PC-9 (cell line): ENCODE measurements around the gene RAB7B. TPM values are rescaled to one million over a fixed set of nuclear protein-coding genes. Genes with fewer than 3 reads are reported as not detected.

Experiments
- BruUV-seq: library from RNA; stranded (reverse); fragments of 400-500 nt; replicated peaks from 2 replicates; lab custom pipeline; 2021; lab: Mats Ljungman, UMichigan
- CTCF ChIA-PET: fragments of 300-600 bp; sonication (Branson Sonifier 250); formaldehyde crosslinking; loops from one replicate; lab custom pipeline; 2022; ENCODE audit warnings: antibody characterized with exemption; lab: Charles Lee
- POLR2A ChIA-PET: fragments of 300-600 bp; sonication (Branson Sonifier 250); formaldehyde crosslinking; loops from one replicate; lab custom pipeline; 2022; ENCODE audit warnings: antibody characterized with exemption; ENCODE audit not compliant: unreplicated experiment; lab: Charles Lee
- DNase-seq, 2 experiments: peaks; one replicate each; pipeline versions ENCODE4 v3.0.0 to v3.0.0-alpha.2; 2015 to 2022; ENCODE audit warnings: mixed read lengths in 1 of 2
- H2AFZ ChIP-seq: fragments of 200-600 bp; sonication (generic); 2 replicates; pipeline ENCODE4 v1.8.1; 2017; ENCODE audit warnings: antibody characterized with exemption
- H3F3A ChIP-seq: fragments of 200-600 bp; sonication (generic); 2 replicates; pipeline ENCODE4 v1.8.1; 2017; ENCODE audit warnings: antibody characterized with exemption, mild to moderate bottlenecking, low read depth; ENCODE audit not compliant: insufficient read depth
- H3K27ac ChIP-seq: fragments of 200-600 bp; sonication (generic); 2 replicates; pipeline ENCODE4 v1.6.1; 2016; ENCODE audit warnings: mixed run types
- H3K27me3 ChIP-seq: fragments of 200-600 bp; sonication (generic); 2 replicates; pipeline ENCODE4 v1.6.1; 2016; ENCODE audit warnings: low read depth, mixed run types; ENCODE audit not compliant: insufficient read depth
- H3K36me3 ChIP-seq: fragments of 200-600 bp; sonication (generic); 2 replicates; pipeline ENCODE4 v1.6.1; 2016; ENCODE audit warnings: low read depth, mixed run types
- H3K4me1 ChIP-seq: fragments of 200-600 bp; sonication (generic); replicated peaks from 2 replicates; pipeline ENCODE4 v1.6.1; 2016; ENCODE audit warnings: mixed run types; ENCODE audit not compliant: insufficient read depth
- H3K4me2 ChIP-seq: fragments of 200-600 bp; sonication (generic); 2 replicates; pipeline ENCODE4 v1.6.1; 2017; ENCODE audit warnings: mixed run types
- H3K4me3 ChIP-seq: fragments of 200-600 bp; sonication (generic); 2 replicates; pipeline ENCODE4 v1.6.1; 2016; ENCODE audit warnings: mixed run types
- H3K79me2 ChIP-seq: fragments of 200-600 bp; sonication (generic); 2 replicates; pipeline ENCODE4 v1.6.1; 2017; ENCODE audit warnings: low read depth, mixed run types
- H3K9me2 ChIP-seq: fragments of 200-600 bp; sonication (generic); 2 replicates; pipeline ENCODE4 v1.8.1; 2017; ENCODE audit warnings: mild to moderate bottlenecking; ENCODE audit not compliant: insufficient read depth
- H3K9me3 ChIP-seq: fragments of 200-600 bp; sonication (generic); 2 replicates; pipeline ENCODE4 v1.8.1; 2016; ENCODE audit warnings: low read depth; ENCODE audit not compliant: insufficient read depth
- H4K20me1 ChIP-seq: fragments of 200-600 bp; sonication (generic); 2 replicates; pipeline ENCODE4 v1.8.1; 2017; ENCODE audit not compliant: insufficient read depth
- CTCF ChIP-seq: fragments of 200-600 bp; sonication (generic); conservative IDR thresholded peaks from 2 replicates; pipeline ENCODE4 v1.6.1; 2017; ENCODE audit warnings: mixed run types, antibody characterized with exemption, mild to moderate bottlenecking, moderate library complexity
- EZH2 ChIP-seq: fragments of 200-600 bp; sonication (generic); IDR thresholded peaks from 2 replicates; pipeline ENCODE4 v1.8.0; 2017; ENCODE audit warnings: antibody characterized with exemption, low read depth
- intact Hi-C: fragments of 100-400 bp; cut with micrococcal nuclease; formaldehyde crosslinking; loops from one replicate; pipeline ENCODE4 v1.10.0; 2022; ENCODE audit not compliant: unreplicated experiment
- total RNA-seq: library from RNA; stranded (reverse); gene quantifications from 2 replicates; pipeline ENCODE4 v1.2.3, GENCODE V29; 2021

The RAB7B gene
- total RNA-seq, 1 experiment from 2014 or later, result not detected

DNA sequence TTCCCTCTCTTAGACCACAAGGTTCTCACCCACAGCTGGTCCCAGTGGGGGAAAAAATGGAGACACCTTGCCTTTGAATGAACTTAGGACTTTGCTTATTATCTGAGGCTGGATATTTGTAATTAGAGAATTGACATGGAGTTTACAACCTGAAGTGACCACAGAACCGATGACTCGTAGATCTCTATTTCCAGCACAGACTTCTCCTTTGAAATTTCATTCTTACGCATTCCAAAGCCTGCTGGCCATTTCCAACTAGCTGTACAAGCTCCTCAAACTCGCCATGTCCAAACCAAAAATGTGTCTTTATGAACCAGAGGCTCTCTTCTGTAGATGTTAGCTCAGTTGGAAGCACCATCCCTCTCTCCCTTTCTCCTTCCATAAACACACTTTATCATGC is 12.0 kb downstream of the RAB7B start:
- no peak overlapping the region for H3K4me3 ChIP-seq
- no TSS peak for BruUV-seq

GRCh38 chr1:205990226-205990625 is 13.0 kb downstream of the RAB7B start:
- no TSS peak for BruUV-seq
- Histone ChIP-seq H3K36me3 (no peaks in the 10 kb centered on the region), H3K79me2 (no peaks in the 10 kb centered on the region), H3K4me3 (no peak overlapping the region), H3K27me3 (no peaks in the 10 kb centered on the region), H2AFZ (no peak overlapping the region), H3K4me1 (no peaks in the 10 kb centered on the region), H3K9me3 (no peaks in the 10 kb centered on the region), H4K20me1 (no peaks in the 10 kb centered on the region), H3F3A (no peaks in the 10 kb centered on the region), H3K9me2 (no peaks in the 10 kb centered on the region), H3K4me2 (no peak overlapping the region), H3K27ac (no peak overlapping the region)
- no peak for DNase-seq
- no peak for TF ChIP-seq EZH2
- no peak for TF ChIP-seq CTCF
- POLR2A ChIA-PET, result no interaction called here
- intact Hi-C loops, result no loop called here
- CTCF ChIA-PET, result interaction anchor here (1.0 kb wide), 1 partner anchor 11 kb away, joined by 3 read pairs; no protein-coding TSS in a partner anchor

More for the DNA sequence above, 12.0 kb downstream of the RAB7B start:
- Histone ChIP-seq H3K27me3 (no peaks in the 10 kb centered on the region), H3K36me3 (no peaks in the 10 kb centered on the region), H3F3A (no peaks in the 10 kb centered on the region), H3K4me1 (no peaks in the 10 kb centered on the region), H3K4me2 (no peak overlapping the region), H3K79me2 (no peaks in the 10 kb centered on the region), H3K9me3 (no peaks in the 10 kb centered on the region), H2AFZ (no peak overlapping the region), H3K9me2 (no peaks in the 10 kb centered on the region), H4K20me1 (no peaks in the 10 kb centered on the region), H3K27ac (no peak overlapping the region)
- no peak for DNase-seq
- intact Hi-C loops, result no loop called here
- TF ChIP-seq EZH2 (no peak), CTCF (no peak)
- ChIA-PET POLR2A (interaction anchor here (0.7 kb wide), 1 partner anchor 19 kb away, joined by 5 read pairs; no protein-coding TSS in a partner anchor), CTCF (no interaction called here)

GRCh38 chr1:205989786-205990185 is 13.4 kb downstream of the RAB7B start:
- no peak for DNase-seq
- POLR2A ChIA-PET, result no interaction called here
- no peaks in the 10 kb centered on the region for H3F3A ChIP-seq
- TF ChIP-seq EZH2 (no peak), CTCF (no peak)
- H3K36me3 ChIP-seq, result no peaks in the 10 kb centered on the region
- no peak overlapping the region for H3K4me2 ChIP-seq
- no peak overlapping the region for H3K27ac ChIP-seq
- H3K4me1 ChIP-seq, result no peaks in the 10 kb centered on the region; the same call in 1 of the 2 replicates
- no peaks in the 10 kb centered on the region for H3K79me2 ChIP-seq
- no TSS peak for BruUV-seq
- no peak overlapping the region for H2AFZ ChIP-seq
- H3K9me2 ChIP-seq, result no peaks in the 10 kb centered on the region
- H3K4me3 ChIP-seq, result no peak overlapping the region
- CTCF ChIA-PET, result interaction anchor here (1.0 kb wide), 1 partner anchor 11 kb away, joined by 3 read pairs; no protein-coding TSS in a partner anchor
- intact Hi-C loops, result no loop called here
- no peaks in the 10 kb centered on the region for H3K27me3 ChIP-seq
- no peaks in the 10 kb centered on the region for H4K20me1 ChIP-seq
- no peaks in the 10 kb centered on the region for H3K9me3 ChIP-seq
